ENCODE measurements around the gene MAP7D2.

MAP7D2 gene

GRCh38 chrX:20116087-20116576, 575 bp downstream of the MAP7D2 start:
- Histone ChIP-seq H3K9me3 (ENCODE audit: control insufficient read depth, insufficient read depth, low read length) (no peaks in the 10 kb centered on the region), H3K27ac (ENCODE audit: low read depth, low read length) (no peak overlapping the region), H3K36me3 (ENCODE audit: control insufficient read depth, insufficient read depth, low read length) (no peaks in the 10 kb centered on the region), H3K27me3 (ENCODE audit: control insufficient read depth, insufficient read depth, low read length) (peaks cover 30% of the 10 kb centered on the region), H3K9ac (ENCODE audit: low read depth, low read length) (no peak overlapping the region), H3K4me1 (ENCODE audit: control insufficient read depth, insufficient read depth, low read length) (no peaks in the 10 kb centered on the region; the same call in 1 of the 2 replicates), H3K4me3 (ENCODE audit: low read depth, low read length) (peak overlapping the region; percentile 56)

- H3K36me3 ChIP-seq (ENCODE audit: control insufficient read depth, insufficient read depth, low read length) = no peaks in the 10 kb centered on the region
- no peak overlapping the region for H3K4me3 ChIP-seq (ENCODE audit: low read depth, low read length)
- H3K27ac ChIP-seq (ENCODE audit: low read depth, low read length) = no peak overlapping the region
- H3K4me1 ChIP-seq (ENCODE audit: control insufficient read depth, insufficient read depth, low read length) = no peaks in the 10 kb centered on the region; the same call in 1 of the 2 replicates
- peaks cover 23% of the 10 kb centered on the region for H3K27me3 ChIP-seq (ENCODE audit: control insufficient read depth, insufficient read depth, low read length)
- no peaks in the 10 kb centered on the region for H3K9me3 ChIP-seq (ENCODE audit: control insufficient read depth, insufficient read depth, low read length)
- H3K9ac ChIP-seq (ENCODE audit: low read depth, low read length) = no peak overlapping the region
Measured at GRCh38 chrX:20112022-20112774, 4.5 kb downstream of the MAP7D2 start.

- no peak overlapping the region for H3K9ac ChIP-seq (ENCODE audit: low read depth, low read length)
- H3K27ac ChIP-seq (ENCODE audit: low read depth, low read length) = no peak overlapping the region
- H3K4me3 ChIP-seq (ENCODE audit: low read depth, low read length) = no peak overlapping the region
- H3K36me3 ChIP-seq (ENCODE audit: control insufficient read depth, insufficient read depth, low read length) = no peaks in the 10 kb centered on the region
- H3K4me1 ChIP-seq (ENCODE audit: control insufficient read depth, insufficient read depth, low read length) = no peaks in the 10 kb centered on the region; the same call in 1 of the 2 replicates
- peaks cover 13% of the 10 kb centered on the region for H3K27me3 ChIP-seq (ENCODE audit: control insufficient read depth, insufficient read depth, low read length)
- no peaks in the 10 kb centered on the region for H3K9me3 ChIP-seq (ENCODE audit: control insufficient read depth, insufficient read depth, low read length)
Measured at GRCh38 chrX:20111271-20111670, 5.4 kb downstream of the MAP7D2 start.

- no peaks in the 10 kb centered on the region for H3K36me3 ChIP-seq (ENCODE audit: control insufficient read depth, insufficient read depth, low read length)
- H3K9ac ChIP-seq (ENCODE audit: low read depth, low read length) = no peak overlapping the region
- no peaks in the 10 kb centered on the region for H3K27me3 ChIP-seq (ENCODE audit: control insufficient read depth, insufficient read depth, low read length)
- H3K4me3 ChIP-seq (ENCODE audit: low read depth, low read length) = no peak overlapping the region
- no peaks in the 10 kb centered on the region for H3K4me1 ChIP-seq (ENCODE audit: control insufficient read depth, insufficient read depth, low read length)
- H3K9me3 ChIP-seq (ENCODE audit: control insufficient read depth, insufficient read depth, low read length) = no peaks in the 10 kb centered on the region
- no peak overlapping the region for H3K27ac ChIP-seq (ENCODE audit: low read depth, low read length)
Measured at GRCh38 chrX:20101934-20102581, 14.6 kb downstream of the MAP7D2 start.

- Histone ChIP-seq H3K27me3 (ENCODE audit: control insufficient read depth, insufficient read depth, low read length) (no peaks in the 10 kb centered on the region), H3K27ac (ENCODE audit: low read depth, low read length) (no peak overlapping the region), H3K4me1 (ENCODE audit: control insufficient read depth, insufficient read depth, low read length) (no peaks in the 10 kb centered on the region), H3K9me3 (ENCODE audit: control insufficient read depth, insufficient read depth, low read length) (no peaks in the 10 kb centered on the region), H3K9ac (ENCODE audit: low read depth, low read length) (no peak overlapping the region), H3K36me3 (ENCODE audit: control insufficient read depth, insufficient read depth, low read length) (no peaks in the 10 kb centered on the region), H3K4me3 (ENCODE audit: low read depth, low read length) (no peak overlapping the region)
Measured at GRCh38 chrX:20091499-20091898, 25.2 kb downstream of the MAP7D2 start.

- H3K4me3 ChIP-seq (ENCODE audit: low read depth, low read length) = no peak overlapping the region
- no peaks in the 10 kb centered on the region for H3K9me3 ChIP-seq (ENCODE audit: control insufficient read depth, insufficient read depth, low read length)
- no peak overlapping the region for H3K9ac ChIP-seq (ENCODE audit: low read depth, low read length)
- no peaks in the 10 kb centered on the region for H3K27me3 ChIP-seq (ENCODE audit: control insufficient read depth, insufficient read depth, low read length)
- no peak overlapping the region for H3K27ac ChIP-seq (ENCODE audit: low read depth, low read length)
- no peaks in the 10 kb centered on the region for H3K4me1 ChIP-seq (ENCODE audit: control insufficient read depth, insufficient read depth, low read length)
- no peaks in the 10 kb centered on the region for H3K36me3 ChIP-seq (ENCODE audit: control insufficient read depth, insufficient read depth, low read length)
Measured at GRCh38 chrX:20089845-20090244, 26.9 kb downstream of the MAP7D2 start.

- Histone ChIP-seq H3K4me3 (ENCODE audit: low read depth, low read length) (no peak overlapping the region), H3K9ac (ENCODE audit: low read depth, low read length) (no peak overlapping the region), H3K9me3 (ENCODE audit: control insufficient read depth, insufficient read depth, low read length) (no peaks in the 10 kb centered on the region), H3K36me3 (ENCODE audit: control insufficient read depth, insufficient read depth, low read length) (no peaks in the 10 kb centered on the region), H3K27me3 (ENCODE audit: control insufficient read depth, insufficient read depth, low read length) (no peaks in the 10 kb centered on the region), H3K4me1 (ENCODE audit: control insufficient read depth, insufficient read depth, low read length) (no peaks in the 10 kb centered on the region), H3K27ac (ENCODE audit: low read depth, low read length) (no peak overlapping the region)
Measured at GRCh38 chrX:20080277-20080676, 36.4 kb downstream of the MAP7D2 start.

- H3K9me3 ChIP-seq (ENCODE audit: control insufficient read depth, insufficient read depth, low read length) = no peaks in the 10 kb centered on the region
- H3K9ac ChIP-seq (ENCODE audit: low read depth, low read length) = no peak overlapping the region
- no peaks in the 10 kb centered on the region for H3K27me3 ChIP-seq (ENCODE audit: control insufficient read depth, insufficient read depth, low read length)
- no peaks in the 10 kb centered on the region for H3K36me3 ChIP-seq (ENCODE audit: control insufficient read depth, insufficient read depth, low read length)
- no peaks in the 10 kb centered on the region for H3K4me1 ChIP-seq (ENCODE audit: control insufficient read depth, insufficient read depth, low read length)
- H3K27ac ChIP-seq (ENCODE audit: low read depth, low read length) = no peak overlapping the region
- no peak overlapping the region for H3K4me3 ChIP-seq (ENCODE audit: low read depth, low read length)
Measured at GRCh38 chrX:20071511-20072079, 45.1 kb downstream of the MAP7D2 start.

- no peak overlapping the region for H3K27ac ChIP-seq (ENCODE audit: low read depth, low read length)
- no peaks in the 10 kb centered on the region for H3K4me1 ChIP-seq (ENCODE audit: control insufficient read depth, insufficient read depth, low read length)
- no peaks in the 10 kb centered on the region for H3K36me3 ChIP-seq (ENCODE audit: control insufficient read depth, insufficient read depth, low read length)
- H3K9ac ChIP-seq (ENCODE audit: low read depth, low read length) = no peak overlapping the region
- no peaks in the 10 kb centered on the region for H3K27me3 ChIP-seq (ENCODE audit: control insufficient read depth, insufficient read depth, low read length)
- no peak overlapping the region for H3K4me3 ChIP-seq (ENCODE audit: low read depth, low read length)
- H3K9me3 ChIP-seq (ENCODE audit: control insufficient read depth, insufficient read depth, low read length) = no peaks in the 10 kb centered on the region
Measured at GRCh38 chrX:20067709-20068561, 48.8 kb downstream of the MAP7D2 start.

GRCh38 chrX:20066968-20067708, 49.6 kb downstream of the MAP7D2 start:
- H3K9me3 ChIP-seq (ENCODE audit: control insufficient read depth, insufficient read depth, low read length) = no peaks in the 10 kb centered on the region
- no peaks in the 10 kb centered on the region for H3K36me3 ChIP-seq (ENCODE audit: control insufficient read depth, insufficient read depth, low read length)
- H3K27ac ChIP-seq (ENCODE audit: low read depth, low read length) = no peak overlapping the region
- no peak overlapping the region for H3K4me3 ChIP-seq (ENCODE audit: low read depth, low read length)
- H3K4me1 ChIP-seq (ENCODE audit: control insufficient read depth, insufficient read depth, low read length) = no peaks in the 10 kb centered on the region
- H3K27me3 ChIP-seq (ENCODE audit: control insufficient read depth, insufficient read depth, low read length) = no peaks in the 10 kb centered on the region
- H3K9ac ChIP-seq (ENCODE audit: low read depth, low read length) = no peak overlapping the region
